PC-9 (cell line): Measurements from ENCODE around the gene HOXA5.

Experiments used
- EZH2 ChIP-seq: fragments of 200-600 bp; sonication (generic); IDR thresholded peaks from 2 replicates; pipeline ENCODE4 v1.8.0; 2017; ENCODE audit warnings: antibody characterized with exemption, low read depth
- TF ChIP-seq, protein P1 (sequence below): fragments of 200-600 bp; sonication (generic); conservative IDR thresholded peaks from 2 replicates; pipeline ENCODE4 v1.6.1; 2017; ENCODE audit warnings: mixed run types, antibody characterized with exemption, mild to moderate bottlenecking, moderate library complexity

DNA sequence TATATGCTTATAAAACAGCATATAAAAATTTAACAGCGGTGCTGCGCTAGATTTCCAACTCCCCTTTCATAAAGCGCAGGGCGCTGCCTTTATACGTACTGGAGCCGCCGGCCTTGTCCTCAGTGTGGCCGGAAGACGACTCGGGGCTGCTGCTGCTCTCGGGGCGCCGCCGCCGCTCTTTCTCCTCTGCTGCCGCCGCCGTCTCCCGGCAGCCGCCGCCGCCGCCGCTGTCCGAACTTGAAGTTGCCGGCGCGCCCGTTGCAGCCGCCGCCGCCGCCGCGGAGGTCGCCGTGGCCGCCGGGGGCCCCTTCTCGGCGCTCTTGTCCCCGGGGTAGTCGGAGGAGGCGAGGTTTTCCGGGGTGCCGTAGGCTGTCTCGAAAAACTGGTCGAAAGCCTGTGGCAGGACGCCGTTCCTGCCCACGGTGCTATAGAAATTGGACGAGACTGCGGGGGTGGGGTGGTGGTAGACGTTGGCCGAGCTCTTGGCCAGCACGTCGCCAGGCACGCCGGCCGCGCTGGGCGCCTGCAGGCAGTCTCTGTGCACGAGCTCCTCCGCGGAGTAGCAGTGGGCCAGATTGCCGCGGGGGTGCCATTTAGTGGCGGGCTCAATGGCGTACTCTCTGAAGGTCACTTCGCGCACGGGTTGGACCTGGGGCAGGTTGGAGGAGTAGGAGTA is 41.0 kb upstream of the HOXA5 start:
- TF ChIP-seq, protein P1, sequence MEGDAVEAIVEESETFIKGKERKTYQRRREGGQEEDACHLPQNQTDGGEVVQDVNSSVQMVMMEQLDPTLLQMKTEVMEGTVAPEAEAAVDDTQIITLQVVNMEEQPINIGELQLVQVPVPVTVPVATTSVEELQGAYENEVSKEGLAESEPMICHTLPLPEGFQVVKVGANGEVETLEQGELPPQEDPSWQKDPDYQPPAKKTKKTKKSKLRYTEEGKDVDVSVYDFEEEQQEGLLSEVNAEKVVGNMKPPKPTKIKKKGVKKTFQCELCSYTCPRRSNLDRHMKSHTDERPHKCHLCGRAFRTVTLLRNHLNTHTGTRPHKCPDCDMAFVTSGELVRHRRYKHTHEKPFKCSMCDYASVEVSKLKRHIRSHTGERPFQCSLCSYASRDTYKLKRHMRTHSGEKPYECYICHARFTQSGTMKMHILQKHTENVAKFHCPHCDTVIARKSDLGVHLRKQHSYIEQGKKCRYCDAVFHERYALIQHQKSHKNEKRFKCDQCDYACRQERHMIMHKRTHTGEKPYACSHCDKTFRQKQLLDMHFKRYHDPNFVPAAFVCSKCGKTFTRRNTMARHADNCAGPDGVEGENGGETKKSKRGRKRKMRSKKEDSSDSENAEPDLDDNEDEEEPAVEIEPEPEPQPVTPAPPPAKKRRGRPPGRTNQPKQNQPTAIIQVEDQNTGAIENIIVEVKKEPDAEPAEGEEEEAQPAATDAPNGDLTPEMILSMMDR: no peak
- TF ChIP-seq EZH2: no peak
